Measurements from ENCODE around the gene SRD5A1.
A peak's percentile ranks its signal among the peaks of the same experiment; 100 is the strongest.

Gene SRD5A1

GRCh38 chr5:6686915-6687409, 53.7 kb downstream of the SRD5A1 start:
- peak; percentile 2 for DNase-seq

GRCh38 chr5:6687505-6687904, 54.3 kb downstream of the SRD5A1 start:
- no peak for DNase-seq

- DNase-seq = no peak
These were observed 59.7 kb downstream of the SRD5A1 start for GRCh38 chr5:6692906-6693305.

GRCh38 chr5:6698696-6699095, 65.5 kb downstream of the SRD5A1 start:
- no peak for DNase-seq

- no peak for DNase-seq
These were observed 66.1 kb downstream of the SRD5A1 start for GRCh38 chr5:6699357-6699756.

GRCh38 chr5:6700074-6700684, 66.9 kb downstream of the SRD5A1 start:
- no peak for DNase-seq

- no peak for DNase-seq
These were observed 67.6 kb downstream of the SRD5A1 start for GRCh38 chr5:6700685-6701355.

- DNase-seq = no peak
These were observed 68.3 kb downstream of the SRD5A1 start for GRCh38 chr5:6701491-6701890.

GRCh38 chr5:6702633-6703032, 69.4 kb downstream of the SRD5A1 start:
- DNase-seq = no peak

GRCh38 chr5:6703806-6704205, 70.6 kb downstream of the SRD5A1 start:
- no peak for DNase-seq

GRCh38 chr5:6704361-6704851, 71.2 kb downstream of the SRD5A1 start:
- DNase-seq = no peak

GRCh38 chr5:6705088-6705487, 71.8 kb downstream of the SRD5A1 start:
- DNase-seq = no peak

- DNase-seq = no peak
These were observed 72.7 kb downstream of the SRD5A1 start for GRCh38 chr5:6705959-6706358.

GRCh38 chr5:6707852-6708251, 74.6 kb downstream of the SRD5A1 start:
- DNase-seq = no peak

GRCh38 chr5:6708814-6709213, 75.6 kb downstream of the SRD5A1 start:
- DNase-seq = no peak

- DNase-seq = no peak
These were observed 76.8 kb downstream of the SRD5A1 start for GRCh38 chr5:6710070-6710469.

- no peak for DNase-seq
These were observed 77.5 kb downstream of the SRD5A1 start for GRCh38 chr5:6710551-6711318.

GRCh38 chr5:6711409-6712141, 78.3 kb downstream of the SRD5A1 start:
- DNase-seq = no peak

- DNase-seq = peak; percentile 42
These were observed 78.9 kb downstream of the SRD5A1 start for GRCh38 chr5:6712142-6712576.

GRCh38 chr5:6712577-6713273, 79.5 kb downstream of the SRD5A1 start:
- DNase-seq = peak; percentile 99

GRCh38 chr5:6713274-6714225, 80.3 kb downstream of the SRD5A1 start, which contains the start of gene TENT4A:
TSS of gene TENT4A (plus strand) at chr5:6713432. CDS start at chr5:6713984, 552 bp downstream.
- DNase-seq = no peak

All from central memory CD4-positive, alpha-beta T cell (primary cell).